IPS-18c (cell line): Measurements from ENCODE around the gene PTOV1.

ENCODE experiments used
- H3K4me3 ChIP-seq: 2 replicates; pipeline ENCODE4 v1.7.0; 2013; ENCODE audit warnings: low read depth, mild to moderate bottlenecking, low read length, moderate library complexity; ENCODE audit not compliant: insufficient read depth
- H3K9me3 ChIP-seq: one replicate; pipeline ENCODE4 v1.6.1; 2013; ENCODE audit warnings: mild to moderate bottlenecking, low read length, moderate library complexity; ENCODE audit not compliant: control insufficient read depth, insufficient read depth

The PTOV1 gene

DNA sequence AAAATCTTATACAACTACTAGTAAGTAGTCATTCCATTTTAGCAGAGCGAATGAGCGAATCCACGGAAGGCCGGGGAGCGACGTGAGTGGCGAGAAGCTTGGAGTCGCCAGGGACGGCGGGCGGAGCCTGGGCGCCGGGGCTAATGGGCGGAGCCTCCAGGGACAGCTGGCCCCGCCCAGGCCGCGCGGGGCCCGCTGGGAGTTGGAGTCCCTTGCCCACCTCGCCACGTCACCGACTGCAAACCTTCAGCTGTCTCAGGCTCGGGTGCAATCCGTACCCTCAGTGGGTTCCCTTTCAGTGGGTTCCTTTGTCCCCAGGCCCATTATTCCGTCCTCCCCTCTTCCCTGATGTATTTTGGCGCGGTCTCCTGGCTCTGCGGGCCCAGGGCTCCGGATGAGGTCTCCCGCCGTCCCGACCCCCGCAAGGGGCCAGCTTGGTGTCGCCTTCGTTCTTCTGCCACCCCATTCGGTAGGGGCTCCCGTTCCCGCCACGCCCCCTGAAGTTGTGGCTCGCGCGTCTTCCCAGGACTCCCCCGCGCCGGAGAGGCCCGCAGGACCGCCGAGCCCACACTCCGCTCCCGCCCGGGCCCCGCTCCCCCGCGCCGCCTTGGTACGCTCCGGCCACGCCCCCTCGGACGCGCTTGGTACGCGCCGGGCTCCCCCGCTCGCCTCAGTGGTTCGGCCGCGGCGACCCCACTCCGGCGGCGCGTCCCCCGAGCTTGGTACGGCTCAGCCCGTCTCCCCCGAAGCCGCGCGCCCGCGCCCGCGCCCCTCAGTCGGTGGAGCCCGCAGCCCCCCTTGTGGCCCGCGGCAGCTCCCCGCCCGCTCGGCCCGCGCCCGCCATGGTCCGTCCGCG is at the start of gene PTOV1:
Gene PTOV1, plus strand, starts transcription at position 673 of the 856 bp plus-strand sequence.
- peak within 1 kb of the TSS; percentile 94 for H3K4me3 ChIP-seq

DNA sequence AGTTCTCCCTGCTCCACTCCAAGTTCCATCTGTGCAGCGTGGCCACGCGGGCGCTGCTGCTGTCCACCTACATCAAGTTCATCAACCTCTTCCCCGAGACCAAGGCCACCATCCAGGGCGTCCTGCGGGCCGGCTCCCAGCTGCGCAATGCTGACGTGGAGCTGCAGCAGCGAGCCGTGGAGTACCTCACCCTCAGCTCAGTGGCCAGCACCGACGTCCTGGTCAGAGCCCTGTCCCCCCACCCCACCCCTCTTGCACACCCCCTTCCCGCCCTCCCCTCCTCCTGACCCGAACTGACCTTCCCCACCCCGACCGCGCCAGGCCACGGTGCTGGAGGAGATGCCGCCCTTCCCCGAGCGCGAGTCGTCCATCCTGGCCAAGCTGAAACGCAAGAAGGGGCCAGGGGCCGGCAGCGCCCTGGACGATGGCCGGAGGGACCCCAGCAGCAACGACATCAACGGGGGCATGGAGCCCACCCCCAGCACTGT is 49.5 kb upstream of the PTOV1 start:
- Histone ChIP-seq H3K4me3 (peak overlapping the region; percentile 38; the same call in 1 of the 2 replicates), H3K9me3 (no peaks in the 10 kb centered on the region)

More for the DNA sequence above, at the start of gene PTOV1:
- H3K9me3 ChIP-seq = no peaks in the 10 kb centered on the region

DNA sequence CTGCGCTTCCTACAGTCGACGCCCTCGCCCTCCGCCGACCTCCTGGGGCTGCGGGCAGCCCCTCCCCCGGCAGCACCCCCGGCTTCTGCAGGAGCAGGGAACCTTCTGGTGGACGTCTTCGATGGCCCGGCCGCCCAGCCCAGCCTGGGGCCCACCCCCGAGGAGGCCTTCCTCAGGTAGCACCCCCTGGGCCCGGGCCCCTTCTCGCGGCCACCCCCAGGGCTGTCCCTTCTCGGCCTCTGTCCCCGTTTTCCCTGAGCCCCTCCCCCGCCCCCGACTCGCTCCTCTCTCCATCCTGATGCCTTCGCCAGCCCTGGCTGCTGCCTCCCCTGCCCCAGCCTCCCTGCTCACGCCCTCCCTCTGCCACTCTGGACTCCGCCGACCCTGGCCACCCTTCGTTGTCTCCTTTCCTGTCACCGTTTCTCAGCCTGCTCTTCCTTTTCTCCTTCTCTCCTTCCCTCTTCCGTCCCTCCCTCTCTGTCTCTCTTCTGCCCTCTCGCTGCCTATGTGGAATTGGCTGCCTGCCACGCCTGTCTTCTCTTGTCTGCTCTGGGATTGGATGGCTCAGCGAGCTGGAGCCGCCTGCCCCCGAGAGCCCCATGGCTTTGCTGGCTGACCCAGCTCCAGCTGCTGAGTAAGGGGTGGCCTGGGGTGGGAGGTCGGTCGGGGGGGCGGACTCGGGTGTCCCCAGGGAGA is 48.8 kb upstream of the PTOV1 start:
- no peaks in the 10 kb centered on the region for H3K9me3 ChIP-seq
- peak overlapping the region; percentile 38; the same call in 1 of the 2 replicates for H3K4me3 ChIP-seq

DNA sequence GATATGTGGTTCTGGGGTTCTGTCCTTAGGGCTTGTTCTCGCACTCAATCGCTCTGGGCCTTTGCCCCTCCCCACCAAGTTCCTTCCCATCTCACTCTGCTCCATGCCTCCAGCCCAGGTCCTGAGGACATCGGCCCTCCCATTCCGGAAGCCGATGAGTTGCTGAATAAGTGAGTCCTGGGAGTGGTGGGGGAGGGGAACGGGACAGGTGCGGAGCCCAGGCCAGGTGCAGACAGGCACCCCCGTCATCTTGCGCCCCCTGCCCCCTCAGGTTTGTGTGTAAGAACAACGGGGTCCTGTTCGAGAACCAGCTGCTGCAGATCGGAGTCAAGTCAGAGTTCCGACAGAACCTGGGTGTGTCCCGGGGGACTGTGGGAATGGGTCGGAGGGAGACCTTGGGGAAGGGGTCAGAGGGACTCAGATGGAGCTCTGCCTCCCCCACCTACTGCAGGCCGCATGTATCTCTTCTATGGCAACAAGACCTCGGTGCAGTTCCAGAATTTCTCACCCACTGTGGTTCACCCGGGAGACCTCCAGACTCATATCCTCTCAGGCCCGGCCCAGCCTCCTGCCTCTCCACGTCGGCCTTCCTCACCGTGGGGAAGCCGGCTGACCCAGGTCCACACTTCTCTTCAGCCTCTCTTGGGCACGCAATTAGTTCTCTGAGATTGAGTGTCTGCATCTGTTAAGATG is 48.0 kb upstream of the PTOV1 start:
- no peak overlapping the region; the same call in 1 of the 2 replicates for H3K4me3 ChIP-seq
- H3K9me3 ChIP-seq = no peaks in the 10 kb centered on the region

DNA sequence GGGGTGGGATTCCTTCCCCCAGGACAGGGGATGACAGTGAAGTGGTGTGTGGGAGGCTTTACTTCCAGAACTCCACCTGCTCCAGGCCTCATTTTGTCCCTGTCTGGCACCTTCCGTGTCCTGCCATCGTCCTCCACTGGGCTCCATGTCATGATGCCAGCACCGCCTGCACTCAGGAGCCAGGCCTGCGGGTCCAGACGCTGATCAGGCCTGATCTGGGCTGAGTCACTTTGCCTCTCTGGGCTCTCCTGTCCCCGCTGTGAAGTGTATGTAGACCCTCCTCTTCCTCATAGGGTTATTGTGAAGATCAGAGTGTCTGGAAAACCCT is 47.5 kb upstream of the PTOV1 start:
- Histone ChIP-seq H3K4me3 (no peak overlapping the region), H3K9me3 (no peaks in the 10 kb centered on the region)

DNA sequence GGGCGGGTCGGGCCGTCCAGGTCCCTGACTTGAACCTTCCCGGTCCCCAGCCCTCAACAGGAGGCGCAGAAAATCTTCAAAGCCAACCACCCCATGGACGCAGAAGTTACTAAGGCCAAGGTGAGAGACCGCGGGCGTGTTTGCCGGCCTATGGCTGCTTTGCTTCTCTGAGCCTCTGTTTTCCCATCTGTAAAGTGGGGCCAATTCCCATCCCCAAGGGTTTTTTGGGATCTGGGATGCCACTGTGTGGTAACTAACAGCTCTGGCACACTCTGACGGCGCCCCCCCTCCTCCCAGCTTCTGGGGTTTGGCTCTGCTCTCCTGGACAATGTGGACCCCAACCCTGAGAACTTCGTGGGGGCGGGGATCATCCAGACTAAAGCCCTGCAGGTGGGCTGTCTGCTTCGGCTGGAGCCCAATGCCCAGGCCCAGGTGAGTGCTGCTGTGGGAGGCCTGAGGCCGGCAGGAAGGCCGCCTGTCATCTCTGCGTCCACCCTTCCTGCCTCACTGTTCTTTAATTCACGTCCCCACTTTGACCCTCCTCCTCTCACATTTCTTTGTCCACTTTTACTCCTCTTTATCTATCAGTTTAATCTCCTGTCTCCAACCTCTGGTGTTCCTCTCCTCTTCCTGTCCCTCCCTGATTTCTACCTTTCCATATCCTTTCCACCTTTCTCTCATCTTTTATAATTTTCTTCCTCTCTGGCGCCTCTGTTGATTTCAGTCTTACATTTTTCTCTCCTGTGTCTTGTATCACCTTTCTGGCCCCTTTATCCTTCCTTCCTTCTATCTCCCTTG is 44.9 kb upstream of the PTOV1 start:
- no peaks in the 10 kb centered on the region for H3K9me3 ChIP-seq
- no peak overlapping the region; the same call in 1 of the 2 replicates for H3K4me3 ChIP-seq

DNA sequence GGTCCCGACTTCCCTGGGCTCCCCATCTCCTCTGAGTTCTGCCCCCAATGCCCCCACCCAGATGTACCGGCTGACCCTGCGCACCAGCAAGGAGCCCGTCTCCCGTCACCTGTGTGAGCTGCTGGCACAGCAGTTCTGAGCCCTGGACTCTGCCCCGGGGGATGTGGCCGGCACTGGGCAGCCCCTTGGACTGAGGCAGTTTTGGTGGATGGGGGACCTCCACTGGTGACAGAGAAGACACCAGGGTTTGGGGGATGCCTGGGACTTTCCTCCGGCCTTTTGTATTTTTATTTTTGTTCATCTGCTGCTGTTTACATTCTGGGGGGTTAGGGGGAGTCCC is 44.4 kb upstream of the PTOV1 start:
- H3K9me3 ChIP-seq = no peaks in the 10 kb centered on the region
- H3K4me3 ChIP-seq = no peak overlapping the region

DNA sequence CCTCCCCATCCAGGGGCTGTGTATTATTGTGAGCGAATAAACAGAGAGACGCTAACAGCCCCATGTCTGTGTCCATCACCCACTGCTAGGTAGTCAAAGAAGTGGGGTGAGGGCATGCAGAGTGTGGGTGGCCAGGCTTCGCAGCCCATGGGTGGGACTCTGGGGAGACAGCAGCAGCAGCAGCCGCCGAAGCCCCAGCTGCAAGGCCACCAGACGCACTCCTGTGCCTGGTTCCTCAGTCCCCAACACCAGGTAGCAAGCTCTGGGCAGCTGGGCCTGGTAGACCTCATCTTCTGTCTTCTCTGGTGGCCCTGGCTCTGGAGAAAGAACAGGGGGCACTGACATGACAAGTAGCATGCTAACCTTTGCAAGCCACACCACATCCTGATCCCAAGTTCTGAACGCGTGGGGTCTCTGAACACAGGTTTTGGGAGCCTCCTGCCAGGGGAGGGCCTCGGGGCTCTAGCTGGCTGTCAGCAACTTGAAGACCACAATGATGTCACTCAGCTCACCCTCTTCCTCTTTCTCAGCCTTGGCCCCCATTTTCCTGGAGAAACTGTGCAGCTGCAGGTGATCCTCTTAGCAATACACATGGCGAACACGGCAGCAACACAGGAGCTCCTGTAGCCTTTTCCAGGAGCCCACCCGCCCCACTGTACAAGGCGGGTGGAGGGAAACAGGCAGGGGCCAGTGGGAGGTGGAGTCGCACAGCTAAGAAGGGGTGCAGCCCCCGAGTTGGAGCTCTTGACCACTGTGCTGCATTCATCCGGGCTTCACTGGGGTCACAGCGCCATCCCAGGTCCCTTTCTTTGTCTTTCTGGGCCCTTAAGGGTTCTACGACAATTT is 43.7 kb upstream of the PTOV1 start:
- Histone ChIP-seq H3K4me3 (no peak overlapping the region), H3K9me3 (no peaks in the 10 kb centered on the region)

DNA sequence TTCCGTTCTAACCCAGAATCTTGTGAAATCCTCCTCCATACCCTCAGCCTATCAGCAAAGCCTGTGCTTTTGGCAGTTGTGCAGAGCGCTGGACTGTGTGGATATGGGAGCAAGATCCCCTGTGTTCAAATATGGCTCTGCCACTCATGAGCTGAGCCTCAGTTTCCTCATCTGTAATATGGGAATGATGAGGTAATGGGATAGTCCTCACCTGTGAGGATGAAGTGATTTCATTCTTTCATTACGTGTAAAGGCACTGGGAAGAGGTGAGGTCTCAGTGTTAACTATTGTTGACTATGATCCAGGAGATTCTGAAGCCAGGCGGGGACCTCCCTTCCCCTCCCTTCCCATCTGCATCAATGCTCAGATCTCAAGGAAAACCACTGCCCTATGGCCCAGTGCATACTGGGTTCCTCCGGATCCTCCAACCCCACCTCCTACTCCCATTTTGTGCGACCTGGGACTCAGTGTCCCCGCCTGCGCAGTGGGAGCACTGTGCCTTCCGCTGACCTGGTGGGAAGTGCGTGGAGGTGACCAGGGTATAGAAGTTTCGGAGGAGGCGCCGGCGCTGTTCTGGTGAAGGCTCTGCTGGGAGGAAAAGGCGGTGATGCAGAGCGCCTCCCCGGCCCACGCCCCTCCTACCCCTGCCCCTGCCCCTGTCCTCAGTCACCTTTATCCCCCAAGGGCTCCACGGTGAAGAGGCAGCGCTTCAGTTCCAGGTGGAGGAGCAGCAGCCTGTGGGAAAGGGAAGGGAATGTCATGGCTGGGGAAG is 42.9 kb upstream of the PTOV1 start:
- peak overlapping the region; percentile 9; the same call in 1 of the 2 replicates for H3K4me3 ChIP-seq
- H3K9me3 ChIP-seq = no peaks in the 10 kb centered on the region

DNA sequence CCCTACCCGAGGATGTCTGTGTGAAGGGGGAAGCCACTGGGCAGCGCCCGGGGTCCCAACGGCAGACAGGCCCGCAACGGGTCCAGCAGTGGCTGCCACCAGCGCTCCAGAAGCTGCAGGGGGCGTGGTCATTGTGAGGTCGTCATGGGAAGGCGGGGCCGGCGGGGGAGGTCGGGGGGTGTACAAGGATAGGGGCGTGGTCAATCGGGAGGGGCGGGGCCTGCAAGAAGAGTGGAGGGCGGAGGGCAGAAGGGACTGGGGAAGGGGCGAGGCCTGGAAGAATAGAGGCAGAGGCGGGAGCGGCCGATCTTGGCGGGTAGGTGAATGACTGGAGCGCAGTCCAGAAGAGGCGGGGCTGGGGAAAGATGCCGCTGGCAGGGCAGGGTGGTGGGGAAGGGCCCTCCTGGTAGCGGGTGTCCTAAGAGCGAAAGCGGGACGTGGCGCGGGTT is 42.2 kb upstream of the PTOV1 start:
- Histone ChIP-seq H3K9me3 (no peaks in the 10 kb centered on the region), H3K4me3 (peak overlapping the region; percentile 50)

DNA sequence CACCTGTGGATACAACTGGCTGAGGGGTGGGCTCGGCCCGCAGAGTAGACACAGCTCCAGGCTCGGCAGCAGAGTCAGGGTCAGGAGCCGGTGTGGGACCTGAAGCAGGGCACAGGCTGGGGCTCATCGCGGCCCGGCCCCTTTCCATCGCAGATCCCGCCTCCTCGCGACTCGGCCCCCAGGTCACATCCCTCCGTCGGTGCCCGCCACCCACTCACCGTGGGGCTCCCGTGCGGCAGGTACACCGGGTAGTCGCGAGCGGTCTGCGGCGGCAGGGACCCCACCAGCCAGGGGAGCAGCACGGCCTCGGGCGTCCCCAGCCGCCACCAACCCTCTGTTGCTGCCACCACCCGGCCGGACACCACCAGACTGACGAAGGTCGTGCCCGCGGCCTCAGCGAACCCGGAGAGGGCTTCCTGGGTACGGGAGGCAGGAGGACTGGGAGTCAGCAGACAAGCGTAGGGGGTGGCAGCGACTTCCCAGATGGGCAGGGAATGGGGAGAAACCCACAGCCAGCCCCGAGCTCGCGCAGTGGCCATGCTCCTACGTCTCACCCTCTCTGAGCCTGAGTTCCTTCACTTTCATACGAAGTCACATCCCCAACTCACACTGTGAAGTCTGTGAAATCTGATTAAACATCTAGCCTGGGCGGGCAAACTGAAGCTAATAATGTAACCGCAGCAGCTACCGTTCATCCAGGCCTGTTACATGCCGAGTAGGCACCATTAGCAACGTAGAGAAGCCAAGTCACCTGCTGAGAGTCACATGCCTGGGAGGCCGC is 41.6 kb upstream of the PTOV1 start:
- H3K9me3 ChIP-seq = no peaks in the 10 kb centered on the region
- H3K4me3 ChIP-seq = peak overlapping the region; percentile 50

DNA sequence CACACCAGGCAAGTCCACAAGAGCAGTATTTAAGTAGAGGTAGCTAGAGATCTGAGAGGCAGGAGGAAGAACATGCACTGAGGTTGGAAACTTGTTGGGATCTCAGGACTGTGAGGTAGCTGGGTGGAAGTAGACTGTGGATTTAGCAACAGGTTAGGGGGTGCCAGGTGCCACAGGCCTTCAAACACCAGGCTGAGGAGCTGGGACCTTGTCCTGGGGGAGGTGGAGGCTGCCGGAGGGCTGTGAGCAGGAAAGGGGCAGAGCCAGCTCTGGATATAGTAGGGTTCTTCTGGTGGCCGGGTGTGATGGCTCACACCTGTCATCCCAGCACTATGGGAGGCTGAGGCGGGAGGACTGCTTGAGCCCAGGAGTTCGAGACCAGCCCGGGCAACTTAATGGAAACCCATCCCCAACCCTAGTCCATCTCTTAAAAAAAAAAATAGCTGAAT is 41.0 kb upstream of the PTOV1 start:
- Histone ChIP-seq H3K9me3 (no peaks in the 10 kb centered on the region), H3K4me3 (no peak overlapping the region; the same call in 1 of the 2 replicates)

DNA sequence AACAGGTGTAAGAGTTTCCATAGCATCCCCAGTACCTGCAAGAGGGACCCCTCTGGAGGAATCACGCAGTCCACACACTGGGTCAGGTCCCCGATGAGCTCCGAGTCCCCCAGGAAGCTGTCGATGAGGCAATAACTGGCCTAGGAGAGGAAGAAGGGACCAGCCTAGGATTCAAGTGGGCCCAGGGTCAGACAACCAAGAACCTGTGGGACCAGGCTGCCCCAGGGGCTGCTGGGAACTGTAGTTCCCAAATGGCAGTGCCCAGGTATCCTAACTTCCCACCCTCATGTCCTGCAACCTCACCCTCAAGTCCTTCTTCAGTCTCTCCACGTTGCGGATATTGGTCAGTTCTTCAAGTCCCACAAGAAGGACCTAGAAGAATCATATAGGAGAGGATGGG is 39.6 kb upstream of the PTOV1 start:
- H3K4me3 ChIP-seq = no peak overlapping the region
- H3K9me3 ChIP-seq = no peaks in the 10 kb centered on the region

DNA sequence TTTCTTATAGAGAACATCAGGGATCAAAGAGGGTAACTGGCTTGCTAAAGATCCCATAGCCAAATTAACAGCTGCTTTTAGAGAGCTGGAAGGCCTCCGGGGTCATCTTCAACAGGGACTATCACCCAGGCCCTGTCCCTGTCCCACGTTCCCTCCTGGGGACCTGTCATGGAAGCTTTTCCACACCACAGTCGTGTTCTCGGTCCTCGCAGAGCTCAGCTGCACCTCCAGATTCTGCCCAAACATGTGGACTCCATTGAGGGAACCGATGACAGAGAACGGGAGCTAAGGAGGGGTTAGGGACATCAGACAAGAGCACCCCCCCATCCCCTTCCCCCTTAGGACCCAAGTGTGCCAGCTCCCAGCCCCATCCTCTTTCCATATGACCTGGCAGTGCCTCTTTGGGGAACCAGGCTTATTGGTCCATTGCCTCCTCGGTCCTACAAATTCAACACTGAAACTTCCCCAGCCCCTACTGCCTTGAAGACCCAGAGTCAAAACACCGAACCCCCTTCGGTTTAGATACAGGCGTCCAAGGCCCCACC is 38.4 kb upstream of the PTOV1 start:
- no peaks in the 10 kb centered on the region for H3K9me3 ChIP-seq
- H3K4me3 ChIP-seq = peak overlapping the region; percentile 87
